Activated CD8-positive, alpha-beta memory T cell treated with anti-CD3 and anti-CD28 coated beads, Interleukin-2, amount 50 U/mL, for 24 hours (primary cell): ENCODE data around the gene TMEM72.

ENCODE experiments used
- DNase-seq: peaks from one replicate; pipeline ENCODE4 v3.0.0-alpha.2; 2020; ENCODE audit errors: extremely low read depth

TMEM72 gene

GRCh38 chr10:44968091-44968490, 57.0 kb downstream of the TMEM72 start:
- DNase-seq, result no peak

DNA sequence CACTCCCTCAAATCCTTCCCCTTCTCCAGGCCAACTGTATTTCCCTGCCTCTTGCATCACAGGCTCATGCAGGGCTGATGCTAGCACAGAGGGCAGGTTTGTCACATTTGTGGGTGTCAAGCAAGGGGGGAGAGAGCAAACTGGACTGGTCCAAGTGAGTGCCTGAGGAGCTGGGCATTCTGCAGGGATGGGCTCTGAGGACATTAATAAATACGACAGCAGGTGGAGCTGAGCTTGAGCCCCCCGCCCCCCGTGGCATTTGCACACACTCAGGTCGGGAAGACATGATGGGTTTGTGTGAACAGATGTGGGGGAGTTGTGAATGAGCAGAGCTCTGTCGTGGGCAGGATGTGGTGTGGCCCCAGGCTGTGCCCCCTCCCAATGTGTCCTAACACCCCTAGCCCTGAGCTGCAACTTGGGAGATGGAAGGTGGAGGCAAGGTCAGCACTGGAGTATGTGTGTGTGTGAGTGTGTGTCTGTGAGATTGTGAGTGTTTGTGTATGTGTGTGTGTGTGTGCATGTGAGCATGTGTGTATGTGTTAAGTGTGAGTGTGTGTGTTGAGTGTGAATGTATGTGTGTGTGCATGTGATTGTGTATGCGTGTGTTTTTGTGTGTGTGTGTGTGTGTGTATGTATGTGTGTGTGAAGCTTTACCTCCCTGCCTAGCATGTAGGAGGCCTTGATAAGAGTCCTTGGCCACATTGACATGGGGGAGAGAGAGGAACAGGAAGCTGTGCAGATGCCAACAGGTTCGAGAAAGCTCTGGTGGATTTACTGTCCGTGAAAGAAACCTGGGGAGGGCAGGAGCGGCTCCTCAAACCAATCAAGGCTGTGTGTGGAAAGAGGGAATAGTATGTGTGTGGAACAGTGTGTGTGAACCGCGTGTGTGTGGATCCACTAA, 57.6 kb downstream of the TMEM72 start:
- no peak for DNase-seq

DNA sequence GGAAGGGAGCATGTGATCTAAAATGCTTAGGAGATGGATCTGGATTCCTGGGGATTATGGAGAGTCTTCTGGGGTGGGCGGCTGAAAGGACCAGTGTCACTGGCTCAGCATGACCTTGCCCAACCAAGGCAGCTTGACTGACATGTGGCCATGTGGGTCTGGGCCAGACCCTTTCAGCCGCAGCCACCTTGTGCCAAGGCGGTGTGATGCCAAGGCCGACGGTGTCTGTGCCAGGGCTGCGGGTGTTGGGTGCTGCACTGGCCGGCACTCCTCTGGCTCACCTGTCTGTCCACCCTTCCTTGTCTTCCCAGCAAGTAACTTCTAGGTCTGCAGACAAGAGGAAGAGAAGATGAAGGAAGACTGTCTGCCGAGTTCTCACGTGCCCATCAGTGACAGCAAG, 58.7 kb downstream of the TMEM72 start:
- no peak for DNase-seq

DNA sequence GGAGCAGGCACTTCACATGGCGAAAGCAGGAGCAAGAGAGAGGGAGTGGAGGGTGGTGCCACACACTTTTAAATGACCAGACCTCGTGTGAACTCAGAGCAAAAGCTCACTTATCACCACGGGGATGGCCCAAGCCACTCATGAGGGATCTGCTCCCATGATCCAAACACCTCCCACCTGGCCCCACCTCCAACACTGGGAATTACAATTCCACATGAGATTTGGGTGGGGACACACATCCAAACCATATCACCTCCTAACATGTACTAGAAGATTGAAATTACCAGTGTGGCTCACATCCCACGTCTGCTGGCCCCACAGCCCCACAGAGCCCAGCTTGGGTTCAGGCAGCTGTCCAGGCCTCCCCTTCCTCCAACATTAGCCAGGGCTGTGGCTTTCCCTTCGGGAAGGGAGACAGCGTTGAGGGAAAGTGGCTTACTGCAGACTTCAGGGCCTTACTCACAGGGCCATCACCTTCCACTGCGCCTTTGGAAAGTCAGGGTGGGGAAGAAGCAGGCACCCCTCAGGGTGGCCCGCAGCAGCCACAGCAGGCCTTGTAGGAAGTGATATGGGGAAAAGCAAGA, 59.8 kb downstream of the TMEM72 start:
- no peak for DNase-seq

- no peak for DNase-seq
Measured at GRCh38 chr10:44971434-44971833, 60.3 kb downstream of the TMEM72 start.

DNA sequence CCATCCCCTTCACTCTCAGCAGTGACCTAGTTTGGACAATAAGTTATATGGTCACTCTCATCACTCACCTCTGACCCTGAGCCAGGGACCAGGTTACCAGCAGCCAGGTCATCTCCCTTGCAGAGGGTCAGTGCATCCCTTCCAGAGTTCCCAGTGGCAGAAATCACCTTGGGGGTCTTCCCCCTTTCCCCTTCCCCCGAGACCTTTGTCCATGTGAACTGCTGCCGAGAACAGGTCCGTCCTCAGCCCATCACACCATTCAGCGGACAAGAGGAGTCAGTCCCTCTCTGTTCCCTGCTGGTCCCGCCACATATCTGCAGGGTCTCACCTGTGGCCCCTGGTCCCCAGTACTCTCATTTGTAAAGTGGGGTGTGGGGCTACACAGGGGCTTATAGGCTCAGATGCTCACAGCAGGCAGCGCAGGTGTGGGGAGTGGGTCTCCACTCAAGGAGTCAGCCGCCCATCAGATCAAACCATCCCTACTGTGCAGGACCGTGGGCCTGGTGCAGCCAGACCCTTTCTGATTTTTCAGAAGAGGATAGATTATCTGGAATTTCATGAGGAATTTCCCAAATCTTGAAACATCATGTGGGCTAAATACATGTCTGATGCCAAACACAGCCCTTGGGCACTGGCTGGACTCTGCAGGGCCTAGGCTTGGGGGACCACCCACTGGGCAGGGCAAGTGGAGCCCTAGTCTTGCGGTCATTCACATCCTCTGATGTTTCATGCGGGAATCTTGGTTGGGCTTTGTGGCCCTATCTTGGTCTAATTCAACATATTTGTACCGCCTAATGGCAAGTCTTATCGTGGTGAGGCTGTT, 61.0 kb downstream of the TMEM72 start:
- DNase-seq, result no peak

DNA sequence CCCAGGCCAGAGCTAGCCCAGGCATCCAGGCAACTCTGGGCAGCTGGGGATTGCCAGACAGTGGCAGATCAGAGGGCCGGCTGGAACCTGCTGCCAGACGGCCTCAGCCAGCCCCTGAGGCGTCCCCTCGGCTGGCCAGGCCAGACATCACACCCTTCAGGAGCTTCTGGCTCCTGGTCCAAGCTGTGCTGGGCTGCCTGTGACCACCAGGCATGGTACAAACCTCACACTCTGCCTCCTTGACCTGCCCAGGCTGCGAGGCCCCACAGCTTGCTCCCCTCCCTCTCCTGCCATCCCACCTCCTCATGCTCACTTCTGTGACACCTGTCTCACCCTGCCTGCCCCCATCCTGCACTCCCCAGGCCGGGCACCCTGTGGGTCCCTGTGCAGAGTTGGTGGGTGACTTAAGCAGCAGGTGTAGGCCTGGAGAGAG, 61.8 kb downstream of the TMEM72 start:
- no peak for DNase-seq

- DNase-seq, result no peak
Measured at GRCh38 chr10:44973323-44974081, 62.4 kb downstream of the TMEM72 start.

DNA sequence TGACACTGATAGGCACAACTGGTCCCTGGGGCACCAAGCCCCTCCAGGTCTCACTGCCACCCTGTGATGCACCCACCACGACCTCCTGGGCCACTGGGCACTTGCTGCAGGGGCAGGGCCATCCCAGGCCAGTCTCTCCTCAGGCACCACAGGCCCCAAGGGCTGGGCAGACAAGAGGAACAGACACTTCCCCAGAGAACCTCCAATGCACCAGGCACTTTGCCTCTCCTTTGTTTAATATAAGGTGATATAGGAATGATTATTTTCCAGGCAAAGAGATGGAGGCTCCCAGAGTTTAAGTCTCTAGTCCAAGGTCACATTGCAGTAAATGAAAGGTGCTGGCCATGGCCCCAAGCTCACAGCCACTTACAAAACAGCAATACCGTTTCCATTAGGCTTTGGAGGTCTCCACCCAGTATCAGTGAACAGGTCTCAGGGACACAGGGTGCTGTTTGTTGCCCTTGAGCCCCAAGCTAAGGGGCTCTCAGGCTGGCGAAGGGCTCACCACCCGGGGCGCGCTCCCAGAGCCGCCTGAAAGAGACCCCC, 63.0 kb downstream of the TMEM72 start:
- no peak for DNase-seq

- no peak for DNase-seq
Measured at GRCh38 chr10:44974628-44975430, 63.7 kb downstream of the TMEM72 start.

- DNase-seq, result no peak
Measured at GRCh38 chr10:44975431-44976331, 64.5 kb downstream of the TMEM72 start.

DNA sequence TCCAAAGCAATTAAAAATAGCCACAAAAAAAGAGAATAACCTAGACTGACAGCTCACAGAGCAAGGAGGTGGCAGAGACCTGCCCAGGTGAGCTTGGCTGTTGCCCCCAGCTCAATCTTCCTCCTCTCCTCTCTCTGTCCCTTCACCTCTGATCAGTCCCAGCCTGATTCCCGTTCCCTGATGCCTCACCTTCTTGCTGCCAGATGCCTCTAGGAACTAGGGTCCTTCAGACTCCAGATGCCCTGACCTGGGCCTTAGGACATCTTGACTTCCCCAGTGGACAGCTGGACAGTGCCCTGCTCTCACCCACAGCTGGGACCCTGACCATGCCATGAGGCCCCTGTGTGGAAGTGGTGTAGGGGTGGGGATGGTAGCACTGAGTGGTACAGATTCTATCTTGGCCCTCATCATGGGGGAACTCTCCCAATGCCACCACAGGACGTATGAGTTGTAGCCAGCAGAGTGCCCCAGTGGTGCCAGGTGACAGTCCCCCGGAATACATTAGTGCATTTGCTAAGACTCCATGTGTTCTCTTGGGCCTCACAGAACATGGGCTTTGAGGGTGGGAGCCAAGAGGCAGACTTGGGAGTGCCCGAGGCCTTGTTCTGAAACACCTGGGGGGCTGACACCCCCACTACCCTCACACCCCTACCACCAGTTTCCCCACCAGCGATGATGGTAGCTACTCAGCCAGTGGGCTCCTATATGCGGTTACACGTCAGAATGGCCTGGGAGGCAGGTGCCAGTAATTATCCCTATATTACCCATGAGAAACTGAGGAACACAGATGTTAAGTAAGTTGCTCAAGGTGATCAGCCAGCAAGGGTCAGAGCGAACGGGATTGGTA, 65.4 kb downstream of the TMEM72 start:
- DNase-seq, result no peak

- no peak for DNase-seq
Measured at GRCh38 chr10:44977287-44978212, 66.4 kb downstream of the TMEM72 start.

GRCh38 chr10:44978213-44978569, 67.1 kb downstream of the TMEM72 start:
- DNase-seq, result no peak

DNA sequence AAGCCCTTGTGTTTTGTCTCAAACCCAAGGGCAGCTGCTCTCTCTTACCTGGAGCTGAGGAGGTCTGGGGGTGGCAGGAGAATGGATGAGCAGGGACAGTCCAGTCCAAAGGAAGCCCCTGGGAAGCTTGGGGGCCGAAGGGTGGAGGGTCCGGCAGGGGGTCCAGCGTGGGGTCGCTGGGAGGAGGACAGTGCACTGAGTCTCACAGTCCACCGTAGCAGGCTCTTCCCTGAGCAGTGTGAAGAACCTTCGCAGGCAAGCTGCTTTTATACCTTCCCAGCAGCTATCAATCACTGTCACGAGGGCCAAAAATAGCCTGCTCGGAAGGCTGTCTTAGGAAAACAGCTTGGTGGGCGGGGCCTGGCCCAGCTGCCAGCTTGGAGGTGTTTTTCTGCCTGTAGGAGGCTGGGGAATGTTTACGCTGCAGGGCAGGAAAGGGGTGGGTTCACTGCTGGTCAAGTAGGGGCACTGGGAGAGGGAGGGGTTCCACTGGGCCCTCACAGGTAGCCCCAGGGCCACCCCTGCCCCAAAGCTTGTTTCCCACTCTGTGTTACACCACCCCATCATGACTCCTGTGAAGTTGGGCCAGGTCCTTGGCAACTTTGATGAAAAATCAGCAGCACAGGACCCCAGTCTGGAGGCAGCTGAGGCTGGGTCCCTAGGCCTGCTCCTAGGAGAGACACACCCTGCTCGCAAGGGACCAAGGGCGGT, 67.6 kb downstream of the TMEM72 start, which contains the start of gene DEPP1:
Gene DEPP1, minus strand, starts transcription at position 240 of the 711 bp plus-strand sequence. CDS start 779 bp downstream, outside the sequence.
- DNase-seq, result no peak

DNA sequence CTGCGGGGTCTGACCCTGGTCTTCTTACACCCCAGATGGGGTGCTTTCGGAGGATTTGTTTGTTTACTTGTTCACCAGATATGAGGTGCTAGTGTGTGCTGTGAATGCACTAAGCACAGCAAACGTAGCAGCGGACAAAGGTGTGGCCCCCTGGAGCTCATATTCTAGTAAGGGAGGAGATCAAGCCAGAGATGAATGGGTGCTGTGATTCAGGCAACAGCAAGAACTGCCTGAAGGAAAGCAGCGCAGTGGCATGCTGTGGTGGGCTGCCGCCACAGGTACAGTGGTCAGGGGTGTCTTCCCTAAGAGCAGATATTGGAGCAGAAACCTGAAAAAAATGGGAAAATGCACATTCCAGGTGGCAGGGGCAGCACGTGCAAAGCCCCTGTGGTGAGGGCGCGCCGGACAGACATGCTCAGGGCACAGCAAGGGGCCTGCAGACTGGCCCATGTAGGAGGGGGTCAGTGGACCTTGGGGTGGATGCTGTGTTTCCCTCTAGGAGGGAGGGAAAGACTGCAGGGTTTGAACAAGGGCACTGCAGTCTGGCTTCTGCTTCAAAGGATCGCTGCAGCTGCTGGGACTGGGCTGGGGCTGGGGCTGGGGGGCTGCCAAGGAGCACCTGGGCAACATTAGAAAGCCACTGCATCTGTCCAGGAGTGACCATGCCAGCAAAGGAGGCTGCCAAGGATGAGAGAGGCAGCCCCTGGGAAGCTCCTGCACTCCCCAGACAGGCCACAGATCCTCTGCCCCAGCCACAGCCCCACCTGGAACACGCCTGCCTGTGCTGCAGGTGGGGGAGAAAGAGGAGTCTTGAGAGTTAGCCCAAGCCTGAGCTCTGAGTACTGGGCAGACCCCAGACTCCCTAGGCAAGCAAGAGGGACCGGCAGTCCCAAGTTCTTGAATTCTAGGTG, 68.4 kb downstream of the TMEM72 start:
- no peak for DNase-seq
